K562 (cell line): ENCODE results near the gene BIRC3. TPM values are rescaled to one million over a fixed set of nuclear protein-coding genes. Genes with fewer than 3 reads are reported as not detected.

Experiments
- GABPA ChIP-seq: fragments of 200-800 bp; sonication (Bioruptor generic); conservative IDR thresholded peaks from 2 replicates; pipeline ENCODE4 v1.6.1; 2016; ENCODE audit warnings: low read depth, missing genetic modification characterization, missing compliant biosample characterization
- NFATC3 ChIP-seq: fragments of 450-650 bp; IDR thresholded peaks from 2 replicates; pipeline ENCODE4 v1.6.1; 2017; ENCODE audit warnings: mild to moderate bottlenecking
- SMARCC2 ChIP-seq: fragments of 450-650 bp; IDR thresholded peaks from 2 replicates; pipeline ENCODE4 v1.6.1; 2017; ENCODE audit warnings: antibody characterized with exemption, moderate library complexity, mild to moderate bottlenecking, low read depth
- TAF15 ChIP-seq: fragments of 200-400 bp; formaldehyde crosslinking; IDR thresholded peaks from 2 replicates; pipeline ENCODE4 v1.6.1; 2017; ENCODE audit warnings: mild to moderate bottlenecking, low read depth, low read length, moderate library complexity
- TAF7 ChIP-seq: fragments of 450-650 bp; IDR thresholded peaks from 2 replicates; pipeline ENCODE4 v1.6.1; 2016; ENCODE audit warnings: missing genetic modification characterization, missing compliant biosample characterization
- TSHZ1 ChIP-seq: fragments of 250-450 bp; sonication (Bioruptor Pico); IDR thresholded peaks from 2 replicates; pipeline ENCODE4 v1.4.0; 2020; ENCODE audit warnings: mild to moderate bottlenecking, moderate library complexity
- XRCC3 ChIP-seq: fragments of 450-650 bp; IDR thresholded peaks from 2 replicates; pipeline ENCODE4 v1.6.1; 2017; ENCODE audit warnings: mild to moderate bottlenecking, moderate library complexity
- XRCC4 ChIP-seq: IDR thresholded peaks from one replicate; pipeline ENCODE4 v1.6.1; 2011; ENCODE audit not compliant: insufficient read depth, insufficient read length; ENCODE audit errors: extremely low read depth
- ZBTB11 ChIP-seq, 3 experiments: fragments of 200-800 bp in 1 of 3; fragments of 250-450 bp in 1 of 3; fragments of 450-650 bp in 1 of 3; sonication (Bioruptor Pico) in 1 of 3; sonication (Bioruptor generic) in 1 of 3; formaldehyde crosslinking in 1 of 3; IDR thresholded peaks; 2 replicates each; pipeline versions ENCODE4 v1.6.1 to v1.8.0; 2016 to 2022; ENCODE audit warnings: mild to moderate bottlenecking in 2 of 3, missing genetic modification characterization in 2 of 3, missing compliant biosample characterization in 1 of 3, moderate library complexity in 1 of 3
- ZBTB33 ChIP-seq: sonication (generic); formaldehyde crosslinking; IDR thresholded peaks from 2 replicates; pipeline ENCODE4 v1.8.1; 2023; ENCODE audit warnings: mild to moderate bottlenecking, missing genetic modification reagents
- ZEB2 ChIP-seq: fragments of 450-650 bp; IDR thresholded peaks from 2 replicates; pipeline ENCODE4 v1.6.1; 2016
- ZNF263 ChIP-seq: sonication (generic); formaldehyde crosslinking; IDR thresholded peaks from 2 replicates; pipeline ENCODE4 v1.8.0; 2022; ENCODE audit warnings: mild to moderate bottlenecking, missing genetic modification reagents, borderline replicate concordance
- ZNF76 ChIP-seq: fragments of 250-450 bp; sonication (Bioruptor Pico); IDR thresholded peaks from 2 replicates; pipeline ENCODE4 v1.4.0; 2020; ENCODE audit warnings: mild to moderate bottlenecking, moderate library complexity, borderline replicate concordance
- polyA plus RNA-seq, 8 experiments: library from polyadenylated mRNA; depleted of rRNA in 4 of 8; stranded (reverse) in 5 of 8; unstranded in 3 of 8; fragments of >200 nt; fragmentation: Nextera tagmentation in 2 of 8; fragmentation: Illumina TruSeq in 1 of 8; extraction: Ambion mirVana in 2 of 8; extraction: Trizol in 1 of 8; gene quantifications; 2 replicates each; pipeline versions ENCODE4 v1.2.1 to v1.2.3, GENCODE V29; 2011 to 2014; ENCODE audit warnings: inconsistent platforms in 1 of 8, missing spikeins in 1 of 8
- total RNA-seq, 7 experiments: library from RNA; depleted of rRNA in 6 of 7; stranded (reverse); fragments of >200 nt in 6 of 7; fragmentation: Illumina TruSeq in 2 of 7; extraction: Trizol in 2 of 7; gene quantifications; 2 replicates each; pipeline versions ENCODE4 v1.2.1 to v1.2.3, GENCODE V29; 2011 to 2021; ENCODE audit warnings: low replicate concordance in 1 of 7
- TF ChIP-seq, protein P1 (sequence below): fragments of 250-450 bp; sonication (Bioruptor Pico); IDR thresholded peaks from 2 replicates; pipeline ENCODE4 v1.8.0; 2022; ENCODE audit warnings: moderate library complexity, mild to moderate bottlenecking, inconsistent platforms
- TF ChIP-seq, protein P2 (sequence below): fragments of 200-800 bp; sonication (Bioruptor generic); IDR thresholded peaks from 2 replicates; pipeline ENCODE4 v1.6.1; 2017; ENCODE audit warnings: missing genetic modification characterization, missing compliant biosample characterization

BIRC3 gene
- total and polyA plus RNA-seq, 9 of the 15 experiments (the other 6 are each of a cell fraction or from before 2014, with no cell fraction given), result 0.08 to 0.42 (median 0.18) TPM

- TF ChIP-seq ZBTB11 (CRISPR knock-in tag; IDR thresholded peaks at IDR 0.05) (no peak), ZNF76 (CRISPR knock-in tag) (no peak), NFATC3 (no peak), SMARCC2 (no peak), ZEB2 (peak; percentile 58; the same call in 1 of the 2 replicates), TAF7 (tag) (no peak), ZBTB33 (no peak), TSHZ1 (CRISPR knock-in tag) (no peak), TAF15 (no peak), ZNF263 (CRISPR knock-in tag) (no peak), XRCC4 (no peak), GABPA (peak; percentile 45), XRCC3 (no peak)
- TF ChIP-seq, protein P1, sequence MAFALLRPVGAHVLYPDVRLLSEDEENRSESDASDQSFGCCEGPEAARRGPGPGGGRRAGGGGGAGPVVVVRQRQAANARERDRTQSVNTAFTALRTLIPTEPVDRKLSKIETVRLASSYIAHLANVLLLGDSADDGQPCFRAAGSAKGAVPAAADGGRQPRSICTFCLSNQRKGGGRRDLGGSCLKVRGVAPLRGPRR (CRISPR knock-in tag), result no peak
- TF ChIP-seq, protein P2, sequence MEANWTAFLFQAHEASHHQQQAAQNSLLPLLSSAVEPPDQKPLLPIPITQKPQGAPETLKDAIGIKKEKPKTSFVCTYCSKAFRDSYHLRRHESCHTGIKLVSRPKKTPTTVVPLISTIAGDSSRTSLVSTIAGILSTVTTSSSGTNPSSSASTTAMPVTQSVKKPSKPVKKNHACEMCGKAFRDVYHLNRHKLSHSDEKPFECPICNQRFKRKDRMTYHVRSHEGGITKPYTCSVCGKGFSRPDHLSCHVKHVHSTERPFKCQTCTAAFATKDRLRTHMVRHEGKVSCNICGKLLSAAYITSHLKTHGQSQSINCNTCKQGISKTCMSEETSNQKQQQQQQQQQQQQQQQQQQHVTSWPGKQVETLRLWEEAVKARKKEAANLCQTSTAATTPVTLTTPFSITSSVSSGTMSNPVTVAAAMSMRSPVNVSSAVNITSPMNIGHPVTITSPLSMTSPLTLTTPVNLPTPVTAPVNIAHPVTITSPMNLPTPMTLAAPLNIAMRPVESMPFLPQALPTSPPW (CRISPR knock-in tag), result no peak; the same call in 1 of the 2 replicates
Measured at GRCh38 chr11:102268083-102268984, 49.0 kb upstream of the BIRC3 start (continued).
